Smooth muscle cell (in vitro differentiated cells): ENCODE data around the gene GFOD2. TPM values are rescaled to one million over a fixed set of nuclear protein-coding genes. Genes with fewer than 3 reads are reported as not detected.
A peak's percentile ranks its signal among the peaks of the same experiment; 100 is the strongest.

ENCODE experiments used
- DNase-seq: peaks from one replicate; lab custom pipeline; 2025; ENCODE audit not compliant: unreplicated experiment; lab: John Stamatoyannopoulos, UW
- H2AFZ ChIP-seq: fragments of 200-600 bp; sonication (generic); 2 replicates; pipeline ENCODE4 v1.6.0; 2016; ENCODE audit warnings: antibody characterized with exemption, low read depth, mild to moderate bottlenecking
- H3F3A ChIP-seq: fragments of 200-600 bp; sonication (generic); 2 replicates; pipeline ENCODE4 v1.6.0; 2017; ENCODE audit warnings: antibody characterized with exemption, low read depth
- H3K27ac ChIP-seq: fragments of 200-600 bp; sonication (generic); 2 replicates; pipeline ENCODE4 v1.5.1; 2016; ENCODE audit warnings: low read depth, mild to moderate bottlenecking
- H3K27me3 ChIP-seq: fragments of 200-600 bp; sonication (generic); 2 replicates; pipeline ENCODE4 v1.6.1; 2016; ENCODE audit warnings: low read depth, mild to moderate bottlenecking
- H3K36me3 ChIP-seq: fragments of 200-600 bp; sonication (generic); 2 replicates; pipeline ENCODE4 v1.5.1; 2016; ENCODE audit warnings: low read depth
- H3K4me1 ChIP-seq: fragments of 200-600 bp; sonication (generic); 2 replicates; pipeline ENCODE4 v1.5.1; 2016; ENCODE audit warnings: low read depth
- H3K4me2 ChIP-seq: fragments of 200-600 bp; sonication (generic); 2 replicates; pipeline ENCODE4 v1.6.0; 2016; ENCODE audit warnings: mild to moderate bottlenecking
- H3K4me3 ChIP-seq: fragments of 200-600 bp; sonication (generic); 2 replicates; pipeline ENCODE4 v1.5.1; 2016; ENCODE audit warnings: mild to moderate bottlenecking
- H3K79me2 ChIP-seq: fragments of 200-600 bp; sonication (generic); 2 replicates; pipeline ENCODE4 v1.6.0; 2016; ENCODE audit warnings: low read depth, mild to moderate bottlenecking
- H3K9ac ChIP-seq: fragments of 200-600 bp; sonication (generic); 2 replicates; pipeline ENCODE4 v1.6.0; 2016; ENCODE audit warnings: low read depth
- H3K9me3 ChIP-seq: fragments of 200-600 bp; sonication (generic); replicated peaks from 2 replicates; pipeline ENCODE4 v1.5.1; 2016; ENCODE audit warnings: low read depth
- H4K20me1 ChIP-seq: fragments of 200-600 bp; sonication (generic); 2 replicates; pipeline ENCODE4 v1.6.0; 2016; ENCODE audit warnings: low read depth
- WGBS: methylation state at CpG from one replicate; pipeline ENCODE4 v1.1.7; 2016; ENCODE audit warnings: low lambda C conversion rate; 5-methylcytosine and 5-hydroxymethylcytosine counted together
- polyA plus RNA-seq: library from polyadenylated mRNA; unstranded; fragments of >200 nt; fragmentation: Nextera tagmentation; extraction: Ambion mirVana; gene quantifications from 2 replicates; pipeline ENCODE4 v1.2.1, GENCODE V29; 2016
- total RNA-seq: library from RNA; depleted of rRNA; stranded (reverse); fragments of >200 nt; gene quantifications from 2 replicates; pipeline ENCODE4 v1.2.3, GENCODE V29; 2014
- TF ChIP-seq, protein P1 (sequence below): fragments of 200-600 bp; sonication (generic); IDR thresholded peaks from 2 replicates; pipeline ENCODE4 v1.5.1; 2017; ENCODE audit warnings: borderline replicate concordance, mild to moderate bottlenecking, antibody characterized with exemption; ENCODE audit not compliant: insufficient read depth, poor library complexity, severe bottlenecking

Gene GFOD2
- total and polyA plus RNA-seq, 2 experiments from 2014 or later: 15.0 to 15.1 TPM

DNA sequence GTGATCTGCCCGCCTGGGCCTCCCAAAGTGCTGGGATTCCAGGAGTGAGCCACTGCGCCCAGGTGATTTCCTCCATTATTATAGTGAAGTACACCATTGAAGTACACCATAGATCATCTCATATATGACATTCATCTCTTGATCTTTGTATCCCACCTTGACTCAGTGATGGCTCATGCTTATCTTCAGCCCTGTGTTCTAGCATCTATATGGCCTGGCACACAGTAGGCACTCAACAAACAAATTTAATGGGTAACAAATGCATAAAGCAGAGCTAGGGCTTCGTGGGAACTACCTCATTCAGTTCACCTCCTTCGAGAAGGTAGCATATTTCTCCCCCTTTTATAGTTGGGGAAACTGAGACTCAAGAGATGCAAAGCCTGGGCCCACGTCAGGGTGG is 53.5 kb downstream of the GFOD2 start:
- H3K36me3 ChIP-seq: no peaks in the 10 kb centered on the region
- H3K4me2 ChIP-seq: peak overlapping the region; percentile 98
- WGBS: 74% methylated on average over 5 of the region's 5 CpGs
- H2AFZ ChIP-seq: no peak overlapping the region
- H3K4me3 ChIP-seq: peak overlapping the region; percentile 97
- TF ChIP-seq, protein P1, sequence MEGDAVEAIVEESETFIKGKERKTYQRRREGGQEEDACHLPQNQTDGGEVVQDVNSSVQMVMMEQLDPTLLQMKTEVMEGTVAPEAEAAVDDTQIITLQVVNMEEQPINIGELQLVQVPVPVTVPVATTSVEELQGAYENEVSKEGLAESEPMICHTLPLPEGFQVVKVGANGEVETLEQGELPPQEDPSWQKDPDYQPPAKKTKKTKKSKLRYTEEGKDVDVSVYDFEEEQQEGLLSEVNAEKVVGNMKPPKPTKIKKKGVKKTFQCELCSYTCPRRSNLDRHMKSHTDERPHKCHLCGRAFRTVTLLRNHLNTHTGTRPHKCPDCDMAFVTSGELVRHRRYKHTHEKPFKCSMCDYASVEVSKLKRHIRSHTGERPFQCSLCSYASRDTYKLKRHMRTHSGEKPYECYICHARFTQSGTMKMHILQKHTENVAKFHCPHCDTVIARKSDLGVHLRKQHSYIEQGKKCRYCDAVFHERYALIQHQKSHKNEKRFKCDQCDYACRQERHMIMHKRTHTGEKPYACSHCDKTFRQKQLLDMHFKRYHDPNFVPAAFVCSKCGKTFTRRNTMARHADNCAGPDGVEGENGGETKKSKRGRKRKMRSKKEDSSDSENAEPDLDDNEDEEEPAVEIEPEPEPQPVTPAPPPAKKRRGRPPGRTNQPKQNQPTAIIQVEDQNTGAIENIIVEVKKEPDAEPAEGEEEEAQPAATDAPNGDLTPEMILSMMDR: no peak
- H4K20me1 ChIP-seq: no peaks in the 10 kb centered on the region
- H3K27ac ChIP-seq: no peak overlapping the region
- no peaks in the 10 kb centered on the region for H3K9me3 ChIP-seq
- H3K27me3 ChIP-seq: no peaks in the 10 kb centered on the region
- peaks cover 13% of the 10 kb centered on the region for H3K4me1 ChIP-seq
- no peak for DNase-seq
- H3K9ac ChIP-seq: peak overlapping the region; percentile 87
- no peaks in the 10 kb centered on the region for H3K79me2 ChIP-seq
- H3F3A ChIP-seq: peaks cover 4% of the 10 kb centered on the region

DNA sequence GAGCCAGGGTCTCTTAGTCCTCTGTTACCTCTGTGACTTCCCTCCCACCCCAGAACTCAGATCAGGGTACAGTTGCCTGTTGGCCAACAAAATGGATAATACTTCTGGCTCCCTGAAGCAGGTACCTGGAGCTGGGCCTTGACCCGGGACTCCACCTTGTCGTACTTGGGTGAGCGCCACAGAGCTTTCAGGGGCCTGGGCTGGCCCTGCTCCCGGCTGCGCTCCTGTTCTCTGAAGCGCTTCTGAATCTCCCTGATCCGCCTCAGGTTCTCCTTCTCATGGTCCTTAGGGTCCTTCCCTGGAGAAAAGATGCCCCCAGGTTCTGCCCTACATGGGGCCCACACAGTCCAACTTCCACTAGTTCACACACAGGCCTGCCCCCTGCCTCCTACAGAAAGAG is 54.2 kb downstream of the GFOD2 start:
- TF ChIP-seq, protein P1: no peak
- Histone ChIP-seq H4K20me1 (no peaks in the 10 kb centered on the region), H3K9me3 (no peaks in the 10 kb centered on the region), H3K4me1 (peaks cover 13% of the 10 kb centered on the region), H3K79me2 (no peaks in the 10 kb centered on the region), H2AFZ (no peak overlapping the region), H3K4me2 (no peak overlapping the region), H3K27ac (no peak overlapping the region), H3K27me3 (no peaks in the 10 kb centered on the region), H3F3A (peaks cover 4% of the 10 kb centered on the region), H3K36me3 (no peaks in the 10 kb centered on the region), H3K9ac (no peak overlapping the region), H3K4me3 (no peak overlapping the region)
- DNase-seq: no peak
- 92% methylated on average over 7 of the region's 7 CpGs for WGBS

DNA sequence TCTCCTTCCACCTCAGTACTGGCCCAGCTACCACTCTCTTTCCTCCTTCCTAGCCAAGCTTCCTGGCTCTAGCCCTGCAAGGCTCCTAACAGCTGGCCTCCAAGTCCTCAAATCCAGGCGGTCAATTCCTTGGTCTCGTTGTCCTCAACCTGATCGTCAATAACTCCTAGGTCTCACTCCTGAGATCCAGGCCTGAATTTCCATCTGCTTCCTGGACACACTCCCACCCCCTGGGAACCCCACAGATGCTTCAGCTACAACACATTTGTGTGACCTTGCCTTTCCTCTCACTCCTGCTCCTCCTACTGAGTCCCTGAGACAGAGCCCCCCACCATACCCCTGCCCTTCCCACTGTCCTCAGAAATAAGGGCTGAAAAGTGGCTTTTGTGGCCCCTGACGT is 54.9 kb downstream of the GFOD2 start:
- no peaks in the 10 kb centered on the region for H3K79me2 ChIP-seq
- no peak for DNase-seq
- no peaks in the 10 kb centered on the region for H3K36me3 ChIP-seq
- H3K4me2 ChIP-seq: no peak overlapping the region
- WGBS: 85% methylated on average over 4 of the region's 4 CpGs
- H3F3A ChIP-seq: peaks cover 4% of the 10 kb centered on the region
- TF ChIP-seq, protein P1: no peak
- no peaks in the 10 kb centered on the region for H3K9me3 ChIP-seq
- H2AFZ ChIP-seq: no peak overlapping the region
- H3K4me1 ChIP-seq: peaks cover 13% of the 10 kb centered on the region
- H3K27ac ChIP-seq: no peak overlapping the region
- H4K20me1 ChIP-seq: peaks cover under 1% of the 10 kb centered on the region
- H3K9ac ChIP-seq: no peak overlapping the region
- H3K27me3 ChIP-seq: no peaks in the 10 kb centered on the region
- H3K4me3 ChIP-seq: no peak overlapping the region

DNA sequence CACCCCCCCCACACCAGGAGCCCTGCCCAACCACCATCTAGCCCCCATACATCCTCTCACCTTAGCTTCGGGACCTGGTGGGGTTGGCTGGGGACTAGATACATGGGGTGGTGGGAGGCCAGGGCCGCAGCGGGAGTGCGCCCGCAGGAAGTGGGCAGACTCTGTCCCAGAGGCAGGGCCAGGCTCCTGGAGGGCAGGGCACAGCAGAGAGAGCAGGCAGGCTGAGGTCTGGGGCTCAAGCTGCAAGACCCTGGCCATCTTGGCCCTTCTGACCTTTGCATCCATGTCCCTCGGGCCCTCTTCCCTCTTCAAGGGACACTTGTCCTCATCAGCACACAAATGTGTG is 55.3 kb downstream of the GFOD2 start:
- Histone ChIP-seq H3F3A (peaks cover 4% of the 10 kb centered on the region), H3K4me3 (no peak overlapping the region), H4K20me1 (peaks cover 5% of the 10 kb centered on the region), H3K27me3 (no peaks in the 10 kb centered on the region), H3K4me2 (no peak overlapping the region), H3K9me3 (no peaks in the 10 kb centered on the region), H3K9ac (no peak overlapping the region), H3K36me3 (no peaks in the 10 kb centered on the region), H3K79me2 (no peaks in the 10 kb centered on the region), H3K4me1 (peaks cover 13% of the 10 kb centered on the region), H3K27ac (no peak overlapping the region), H2AFZ (no peak overlapping the region)
- no peak for DNase-seq
- TF ChIP-seq, protein P1: no peak
- 95% methylated on average over 5 of the region's 6 CpGs for WGBS
